Panc1 (cell line): ENCODE data around the gene BLTP2.
"Not testable (repeated sequence)": the region's sequence is repeated elsewhere in the genome, so short reads cannot be mapped to it uniquely, and the experiment has no call there.

ENCODE experiments used
- POLR2AphosphoS5 ChIP-seq: IDR thresholded peaks from 2 replicates; pipeline ENCODE4 v1.6.1; 2012; ENCODE audit warnings: mild to moderate bottlenecking, low read depth, low read length, moderate library complexity
- SIN3A ChIP-seq: IDR thresholded peaks from 2 replicates; pipeline ENCODE4 v1.6.1; 2012; ENCODE audit warnings: low read depth, mild to moderate bottlenecking, low read length, moderate library complexity, borderline replicate concordance; ENCODE audit not compliant: insufficient read depth
- TCF7L2 ChIP-seq: IDR thresholded peaks from 2 replicates; pipeline ENCODE4 v1.6.1; 2011; ENCODE audit warnings: mild to moderate bottlenecking, low read depth, low read length, inconsistent platforms
- TF ChIP-seq, protein P1 (sequence below): fragments of 450-650 bp; IDR thresholded peaks from 2 replicates; pipeline ENCODE4 v1.5.1; 2017; ENCODE audit warnings: mild to moderate bottlenecking
- TF ChIP-seq, protein P2 (sequence below), 2 experiments: IDR thresholded peaks; 2 replicates each; pipeline ENCODE4 v1.6.1; 2011 to 2012; ENCODE audit warnings: low read depth in 2 of 2, control low read depth in 1 of 2, low read length in 1 of 2, mild to moderate bottlenecking in 1 of 2, moderate library complexity in 1 of 2; ENCODE audit not compliant: insufficient read depth in 1 of 2

GRCh38 chr17:28604031-28604430, 40.9 kb downstream of the BLTP2 start:
- TF ChIP-seq, protein P1, sequence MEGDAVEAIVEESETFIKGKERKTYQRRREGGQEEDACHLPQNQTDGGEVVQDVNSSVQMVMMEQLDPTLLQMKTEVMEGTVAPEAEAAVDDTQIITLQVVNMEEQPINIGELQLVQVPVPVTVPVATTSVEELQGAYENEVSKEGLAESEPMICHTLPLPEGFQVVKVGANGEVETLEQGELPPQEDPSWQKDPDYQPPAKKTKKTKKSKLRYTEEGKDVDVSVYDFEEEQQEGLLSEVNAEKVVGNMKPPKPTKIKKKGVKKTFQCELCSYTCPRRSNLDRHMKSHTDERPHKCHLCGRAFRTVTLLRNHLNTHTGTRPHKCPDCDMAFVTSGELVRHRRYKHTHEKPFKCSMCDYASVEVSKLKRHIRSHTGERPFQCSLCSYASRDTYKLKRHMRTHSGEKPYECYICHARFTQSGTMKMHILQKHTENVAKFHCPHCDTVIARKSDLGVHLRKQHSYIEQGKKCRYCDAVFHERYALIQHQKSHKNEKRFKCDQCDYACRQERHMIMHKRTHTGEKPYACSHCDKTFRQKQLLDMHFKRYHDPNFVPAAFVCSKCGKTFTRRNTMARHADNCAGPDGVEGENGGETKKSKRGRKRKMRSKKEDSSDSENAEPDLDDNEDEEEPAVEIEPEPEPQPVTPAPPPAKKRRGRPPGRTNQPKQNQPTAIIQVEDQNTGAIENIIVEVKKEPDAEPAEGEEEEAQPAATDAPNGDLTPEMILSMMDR = not testable (repeated sequence)
- TF ChIP-seq POLR2AphosphoS5, SIN3A, TCF7L2: not testable (repeated sequence)
- TF ChIP-seq, protein P2, sequence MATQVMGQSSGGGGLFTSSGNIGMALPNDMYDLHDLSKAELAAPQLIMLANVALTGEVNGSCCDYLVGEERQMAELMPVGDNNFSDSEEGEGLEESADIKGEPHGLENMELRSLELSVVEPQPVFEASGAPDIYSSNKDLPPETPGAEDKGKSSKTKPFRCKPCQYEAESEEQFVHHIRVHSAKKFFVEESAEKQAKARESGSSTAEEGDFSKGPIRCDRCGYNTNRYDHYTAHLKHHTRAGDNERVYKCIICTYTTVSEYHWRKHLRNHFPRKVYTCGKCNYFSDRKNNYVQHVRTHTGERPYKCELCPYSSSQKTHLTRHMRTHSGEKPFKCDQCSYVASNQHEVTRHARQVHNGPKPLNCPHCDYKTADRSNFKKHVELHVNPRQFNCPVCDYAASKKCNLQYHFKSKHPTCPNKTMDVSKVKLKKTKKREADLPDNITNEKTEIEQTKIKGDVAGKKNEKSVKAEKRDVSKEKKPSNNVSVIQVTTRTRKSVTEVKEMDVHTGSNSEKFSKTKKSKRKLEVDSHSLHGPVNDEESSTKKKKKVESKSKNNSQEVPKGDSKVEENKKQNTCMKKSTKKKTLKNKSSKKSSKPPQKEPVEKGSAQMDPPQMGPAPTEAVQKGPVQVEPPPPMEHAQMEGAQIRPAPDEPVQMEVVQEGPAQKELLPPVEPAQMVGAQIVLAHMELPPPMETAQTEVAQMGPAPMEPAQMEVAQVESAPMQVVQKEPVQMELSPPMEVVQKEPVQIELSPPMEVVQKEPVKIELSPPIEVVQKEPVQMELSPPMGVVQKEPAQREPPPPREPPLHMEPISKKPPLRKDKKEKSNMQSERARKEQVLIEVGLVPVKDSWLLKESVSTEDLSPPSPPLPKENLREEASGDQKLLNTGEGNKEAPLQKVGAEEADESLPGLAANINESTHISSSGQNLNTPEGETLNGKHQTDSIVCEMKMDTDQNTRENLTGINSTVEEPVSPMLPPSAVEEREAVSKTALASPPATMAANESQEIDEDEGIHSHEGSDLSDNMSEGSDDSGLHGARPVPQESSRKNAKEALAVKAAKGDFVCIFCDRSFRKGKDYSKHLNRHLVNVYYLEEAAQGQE (IDR thresholded peaks at IDR 0.05; ENCODE audit: insufficient read depth in 1 of 2, low read depth in 2 of 2, low read length in 1 of 2) = not testable (repeated sequence)
